Measurements from ENCODE around the gene DLG2.
A peak's percentile ranks its signal among the peaks of the same experiment; 100 is the strongest.

DLG2 gene

DNA sequence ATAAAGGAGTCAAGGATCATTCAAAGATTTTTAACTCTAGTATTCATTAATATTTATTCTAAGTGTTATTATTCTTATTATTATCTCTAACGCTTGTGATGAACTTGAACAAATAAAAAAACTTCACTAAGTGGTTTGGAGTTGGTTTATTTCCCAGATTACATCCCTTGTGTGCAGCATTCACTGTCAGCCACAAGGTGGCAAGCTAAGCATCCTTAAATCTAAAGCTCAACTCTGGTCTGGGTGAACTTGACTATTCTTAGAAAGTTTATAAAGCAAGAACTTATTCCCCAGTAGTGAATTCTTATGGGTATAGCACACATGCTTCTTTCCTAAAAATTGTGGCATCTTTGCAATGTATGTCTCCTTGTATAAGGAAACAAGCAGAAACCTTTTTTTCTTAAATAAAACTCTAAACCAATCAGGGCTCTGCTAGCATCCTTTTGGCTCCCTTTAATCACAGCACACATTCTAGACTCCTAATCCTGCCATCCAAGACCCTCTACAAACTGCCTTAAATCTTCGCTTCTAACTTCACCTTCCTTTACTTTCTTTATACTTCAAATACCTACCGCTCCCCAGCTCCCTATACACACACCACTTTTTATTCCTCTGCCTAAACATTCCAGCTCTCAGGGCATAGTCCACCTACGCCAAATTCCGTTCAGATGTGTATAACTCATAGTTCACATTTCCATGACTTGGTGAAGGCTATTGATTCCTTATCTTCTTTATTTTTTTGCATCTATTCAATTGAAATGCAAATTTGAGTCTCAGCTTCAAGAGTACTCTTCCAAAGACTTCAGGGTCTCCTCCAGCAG lies 1068.8 kb downstream of the DLG2 start:
- peak; percentile 12 for DNase-seq (ENCODE audit: extremely low read depth, low read depth)
- TF ChIP-seq, protein P1, sequence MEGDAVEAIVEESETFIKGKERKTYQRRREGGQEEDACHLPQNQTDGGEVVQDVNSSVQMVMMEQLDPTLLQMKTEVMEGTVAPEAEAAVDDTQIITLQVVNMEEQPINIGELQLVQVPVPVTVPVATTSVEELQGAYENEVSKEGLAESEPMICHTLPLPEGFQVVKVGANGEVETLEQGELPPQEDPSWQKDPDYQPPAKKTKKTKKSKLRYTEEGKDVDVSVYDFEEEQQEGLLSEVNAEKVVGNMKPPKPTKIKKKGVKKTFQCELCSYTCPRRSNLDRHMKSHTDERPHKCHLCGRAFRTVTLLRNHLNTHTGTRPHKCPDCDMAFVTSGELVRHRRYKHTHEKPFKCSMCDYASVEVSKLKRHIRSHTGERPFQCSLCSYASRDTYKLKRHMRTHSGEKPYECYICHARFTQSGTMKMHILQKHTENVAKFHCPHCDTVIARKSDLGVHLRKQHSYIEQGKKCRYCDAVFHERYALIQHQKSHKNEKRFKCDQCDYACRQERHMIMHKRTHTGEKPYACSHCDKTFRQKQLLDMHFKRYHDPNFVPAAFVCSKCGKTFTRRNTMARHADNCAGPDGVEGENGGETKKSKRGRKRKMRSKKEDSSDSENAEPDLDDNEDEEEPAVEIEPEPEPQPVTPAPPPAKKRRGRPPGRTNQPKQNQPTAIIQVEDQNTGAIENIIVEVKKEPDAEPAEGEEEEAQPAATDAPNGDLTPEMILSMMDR (IDR thresholded peaks at IDR 0.05; ENCODE audit: low read depth, low read length), result peak; percentile 93

- DNase-seq (ENCODE audit: extremely low read depth, low read depth), result no peak
- TF ChIP-seq, protein P1 (IDR thresholded peaks at IDR 0.05; ENCODE audit: low read depth, low read length), result no peak
Observed at GRCh38 chr11:84552791-84553190, 1074.4 kb downstream of the DLG2 start.

GRCh38 chr11:84549217-84549616 lies 1077.9 kb downstream of the DLG2 start:
- no peak for DNase-seq (ENCODE audit: extremely low read depth, low read depth)
- TF ChIP-seq, protein P1 (IDR thresholded peaks at IDR 0.05; ENCODE audit: low read depth, low read length), result no peak

GRCh38 chr11:84544566-84544965 lies 1082.6 kb downstream of the DLG2 start:
- DNase-seq (ENCODE audit: extremely low read depth, low read depth), result no peak
- TF ChIP-seq, protein P1 (IDR thresholded peaks at IDR 0.05; ENCODE audit: low read depth, low read length), result no peak

- DNase-seq (ENCODE audit: extremely low read depth, low read depth), result no peak
- TF ChIP-seq, protein P1 (IDR thresholded peaks at IDR 0.05; ENCODE audit: low read depth, low read length), result no peak
Observed at GRCh38 chr11:84543367-84544159, 1083.6 kb downstream of the DLG2 start.

- TF ChIP-seq, protein P1 (IDR thresholded peaks at IDR 0.05; ENCODE audit: low read depth, low read length), result no peak
Observed at GRCh38 chr11:84541731-84542340, 1085.3 kb downstream of the DLG2 start.

More at GRCh38 chr11:84541731-84542340, 1085.3 kb downstream of the DLG2 start:
- no peak for DNase-seq (ENCODE audit: extremely low read depth, low read depth)
